Measurements from ENCODE around the gene PLEKHO2. TPM values are rescaled to one million over a fixed set of nuclear protein-coding genes. Genes with fewer than 3 reads are reported as not detected.
A peak's percentile ranks its signal among the peaks of the same experiment; 100 is the strongest.

The PLEKHO2 gene
- total RNA-seq, 6 experiments from 2014 or later: 3.9 to 11.8 (median 5.2) TPM

GRCh38 chr15:64856429-64857145 lies 14.9 kb downstream of the PLEKHO2 start:
- TF ChIP-seq POLR2A (IDR thresholded peaks at IDR 0.05): no peak
- TF ChIP-seq CTCF (IDR thresholded peaks at IDR 0.05): no peak
- H3K27me3 ChIP-seq: no peaks in the 10 kb centered on the region
- ATAC-seq: peak; percentile 11 to 43 (median 36)
- 48% methylated on average over 4 of the region's 5 CpGs for WGBS (ENCODE audit: insufficient coverage, low coverage, low lambda C conversion rate, missing lambda C conversion rate)
- H3K4me3 ChIP-seq: no peak overlapping the region
- peaks cover 0 to 20% (median 1%) of the 10 kb centered on the region in 4 donors for H3K36me3 ChIP-seq
- H3K27ac ChIP-seq: peak overlapping the region in 2 of 3 donors; percentile 31 to 47
- no peaks in the 10 kb centered on the region for H3K9me3 ChIP-seq
- DNase-seq: no peak
- no peaks in the 10 kb centered on the region for H3K4me1 ChIP-seq
- intact Hi-C loops (cut with DNase I): no loop called here

- ATAC-seq: no peak
- H3K27me3 ChIP-seq: no peaks in the 10 kb centered on the region
- no peak overlapping the region for H3K4me3 ChIP-seq
- WGBS (ENCODE audit: insufficient coverage, low coverage, low lambda C conversion rate, missing lambda C conversion rate): 50% methylated on average over 1 of the region's 4 CpGs
- H3K9me3 ChIP-seq: no peaks in the 10 kb centered on the region
- intact Hi-C loops (cut with DNase I): no loop called here
- peaks cover 0 to 20% (median 2%) of the 10 kb centered on the region in 4 donors for H3K36me3 ChIP-seq
- H3K27ac ChIP-seq: peak overlapping the region in 2 of 3 donors; percentile 31 to 47
- no peak for DNase-seq
- TF ChIP-seq POLR2A (IDR thresholded peaks at IDR 0.05): no peak
- TF ChIP-seq CTCF (IDR thresholded peaks at IDR 0.05): no peak
- H3K4me1 ChIP-seq: no peaks in the 10 kb centered on the region
These were observed 15.7 kb downstream of the PLEKHO2 start for GRCh38 chr15:64857421-64857820.

GRCh38 chr15:64858021-64858575 lies 16.4 kb downstream of the PLEKHO2 start:
- Histone ChIP-seq H3K27ac (no peak overlapping the region), H3K36me3 (peaks cover 0 to 20% (median 2%) of the 10 kb centered on the region in 4 donors), H3K9me3 (no peaks in the 10 kb centered on the region), H3K27me3 (no peaks in the 10 kb centered on the region), H3K4me1 (no peaks in the 10 kb centered on the region), H3K4me3 (no peak overlapping the region)
- DNase-seq (no peak), ATAC-seq (peak in 1 of 4 donors; percentile 7)
- intact Hi-C loops (cut with DNase I): no loop called here
- TF ChIP-seq CTCF (IDR thresholded peaks at IDR 0.05) (no peak), POLR2A (IDR thresholded peaks at IDR 0.05) (no peak)
- 47% methylated on average over 6 of the region's 6 CpGs for WGBS (ENCODE audit: insufficient coverage, low coverage, low lambda C conversion rate, missing lambda C conversion rate)

GRCh38 chr15:64859226-64859625 lies 17.5 kb downstream of the PLEKHO2 start:
- no peaks in the 10 kb centered on the region for H3K27me3 ChIP-seq
- intact Hi-C loops (cut with DNase I): no loop called here
- H3K4me1 ChIP-seq: no peaks in the 10 kb centered on the region
- TF ChIP-seq CTCF (IDR thresholded peaks at IDR 0.05): no peak
- TF ChIP-seq POLR2A (IDR thresholded peaks at IDR 0.05): no peak
- WGBS (ENCODE audit: insufficient coverage, low coverage, low lambda C conversion rate, missing lambda C conversion rate): 100% methylated on average over 1 of the region's 2 CpGs
- H3K27ac ChIP-seq: no peak overlapping the region
- no peak for ATAC-seq
- DNase-seq: no peak
- no peak overlapping the region for H3K4me3 ChIP-seq
- H3K36me3 ChIP-seq: peaks cover 0 to 20% (median 2%) of the 10 kb centered on the region in 4 donors
- H3K9me3 ChIP-seq: no peaks in the 10 kb centered on the region
